Measurements from ENCODE around the gene KCTD7.
"Not testable (repeated sequence)": the region's sequence is repeated elsewhere in the genome, so short reads cannot be mapped to it uniquely, and the experiment has no call there.

DNA sequence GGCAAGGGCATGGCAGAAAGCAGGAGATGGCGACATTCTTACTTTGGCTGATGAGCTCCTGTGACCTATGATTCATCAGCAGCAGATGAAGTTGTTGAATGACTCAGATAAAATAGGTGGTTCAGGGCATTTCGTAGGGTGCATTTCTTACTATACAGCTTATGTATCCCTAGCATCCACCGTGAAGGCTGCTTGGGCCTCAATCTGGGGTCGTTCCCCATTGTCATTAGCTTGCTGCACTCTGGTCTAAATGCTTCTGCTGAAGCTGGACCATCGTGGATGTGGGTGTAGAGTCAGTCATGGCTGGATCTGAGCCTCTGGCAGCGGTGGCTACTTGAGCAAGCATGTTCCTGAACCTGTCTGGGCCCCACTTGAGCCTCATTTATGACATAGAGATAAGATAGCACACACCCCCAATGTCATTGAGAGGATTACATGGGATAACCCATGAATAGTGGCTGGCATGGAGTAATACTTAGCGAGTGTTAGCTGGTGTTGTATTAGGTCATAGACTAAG, 44.5 kb downstream of the KCTD7 start:
- TF ChIP-seq CTCF, EP300, POLR2A (IDR thresholded peaks at IDR 0.05): not testable (repeated sequence)

All from stomach (tissue), 4 donors.